Endothelial cell of umbilical vein (primary cell): ENCODE data around the gene EPHB6. TPM values are rescaled to one million over a fixed set of nuclear protein-coding genes. Genes with fewer than 3 reads are reported as not detected.

Experiments used
- BruUV-seq: library from RNA; stranded (reverse); fragments of 400-500 nt; replicated peaks from 2 replicates; lab custom pipeline; 2021; lab: Mats Ljungman, UMichigan
- CTCF ChIA-PET: fragments of 300-600, 350-600 bp; sonication (Branson Sonifier 250); formaldehyde crosslinking; loops from one replicate; lab custom pipeline; 2021; ENCODE audit warnings: antibody characterized with exemption, inconsistent platforms; lab: Charles Lee
- POLR2A ChIA-PET: fragments of 300-600, 350-600 bp; sonication (Branson Sonifier 250); formaldehyde crosslinking; loops from one replicate; lab custom pipeline; 2021; ENCODE audit warnings: antibody characterized with exemption, inconsistent platforms; lab: Charles Lee
- DNase-seq: peaks from one replicate; pipeline ENCODE4 v3.0.0-alpha.2; 2011; ENCODE audit warnings: low read depth, low spot score
- FAIRE-seq: peaks from 2 replicates; lab custom pipeline; 2011; peaks lifted over from hg19 to GRCh38; lab: Jason Lieb, UNC
- H2AFZ ChIP-seq: 2 replicates; pipeline ENCODE4 v1.6.0; 2012; ENCODE audit warnings: low read depth, low read length, control low read depth, inconsistent platforms
- H3K27ac ChIP-seq: 2 replicates; pipeline ENCODE4 v1.5.1; 2011; ENCODE audit warnings: low read depth, mild to moderate bottlenecking, control low read depth, low read length, moderate library complexity; ENCODE audit not compliant: insufficient read depth
- H3K27me3 ChIP-seq, 2 experiments: 2 replicates each; pipeline versions ENCODE4 v1.6.0 to v1.6.1; 2011; ENCODE audit warnings: low read length in 2 of 2, mixed read lengths in 1 of 2; ENCODE audit not compliant: control insufficient read depth in 2 of 2, insufficient read depth in 2 of 2
- H3K36me3 ChIP-seq, 2 experiments: 2 replicates in 1 of 2; 3 replicates in 1 of 2; pipeline ENCODE4 v1.5.1; 2011; ENCODE audit warnings: low read length in 2 of 2, mild to moderate bottlenecking in 1 of 2, moderate library complexity in 1 of 2; ENCODE audit not compliant: control insufficient read depth in 2 of 2, insufficient read depth in 2 of 2; ENCODE audit errors: extremely low read depth in 1 of 2
- H3K4me1 ChIP-seq: 3 replicates; pipeline ENCODE4 v1.5.1; 2011; ENCODE audit warnings: mild to moderate bottlenecking, low read length; ENCODE audit not compliant: control insufficient read depth, insufficient read depth; ENCODE audit errors: extremely low read depth
- H3K4me2 ChIP-seq: 2 replicates; pipeline ENCODE4 v1.6.1; 2011; ENCODE audit warnings: low read length, control low read depth, mixed read lengths; ENCODE audit not compliant: insufficient read depth
- H3K4me3 ChIP-seq, 3 experiments: fragments of 200-600 bp in 1 of 3; sonication (generic), shearing (Covaris generic) in 1 of 3; replicated peaks in 1 of 3; 2 replicates each; pipeline ENCODE4 v1.5.1; 2011 to 2016; ENCODE audit warnings: control low read depth in 3 of 3, low read length in 3 of 3, mild to moderate bottlenecking in 2 of 3, inconsistent platforms in 1 of 3, low read depth in 1 of 3, moderate library complexity in 1 of 3; ENCODE audit not compliant: insufficient read depth in 1 of 3
- H3K79me2 ChIP-seq: 2 replicates; pipeline ENCODE4 v1.6.0; 2012; ENCODE audit warnings: low read length, inconsistent platforms; ENCODE audit not compliant: control insufficient read depth, insufficient read depth
- H3K9ac ChIP-seq: replicated peaks from 2 replicates; pipeline ENCODE3; 2011; ENCODE audit warnings: low read length, control low read depth; ENCODE audit not compliant: insufficient read depth; ENCODE audit errors: extremely low read depth
- H3K9me1 ChIP-seq: replicated peaks from 3 replicates; pipeline ENCODE4 v1.6.0; 2011; ENCODE audit warnings: mild to moderate bottlenecking, low read length; ENCODE audit not compliant: control insufficient read depth, insufficient read depth; ENCODE audit errors: extremely low read depth
- H3K9me3 ChIP-seq: replicated peaks from 2 replicates; pipeline ENCODE4 v1.5.1; 2012; ENCODE audit warnings: low read length, inconsistent platforms; ENCODE audit not compliant: control insufficient read depth, insufficient read depth
- H4K20me1 ChIP-seq: replicated peaks from 2 replicates; pipeline ENCODE3; 2011; ENCODE audit warnings: mild to moderate bottlenecking, low read length; ENCODE audit not compliant: control insufficient read depth, insufficient read depth; ENCODE audit errors: extremely low read depth
- CTCF ChIP-seq, 2 donors: IDR thresholded peaks; 1 replicate in 1 of 2; 2 replicates in 1 of 2; pipeline ENCODE4 v1.5.1; 2011; ENCODE audit warnings: low read length in 2 of 2, mild to moderate bottlenecking in 2 of 2, moderate library complexity in 2 of 2, control low read depth in 1 of 2, inconsistent platforms in 1 of 2, low read depth in 1 of 2; ENCODE audit not compliant: insufficient read depth in 1 of 2; ENCODE audit errors: extremely low read depth in 1 of 2
- EZH2 ChIP-seq: IDR thresholded peaks from 2 replicates; pipeline ENCODE4 v1.6.1; 2012; ENCODE audit warnings: borderline replicate concordance, low read depth, mild to moderate bottlenecking, moderate library complexity, low read length, inconsistent platforms; ENCODE audit not compliant: severe bottlenecking
- FOS ChIP-seq: IDR thresholded peaks from 2 replicates; pipeline ENCODE4 v1.6.1; 2011; ENCODE audit warnings: mild to moderate bottlenecking, low read length, moderate library complexity, borderline replicate concordance; ENCODE audit not compliant: insufficient read depth
- GATA2 ChIP-seq: IDR thresholded peaks from 2 replicates; pipeline ENCODE4 v1.7.0; 2011; ENCODE audit warnings: low read depth, mild to moderate bottlenecking, moderate library complexity, mixed read lengths, low read length; ENCODE audit not compliant: insufficient read length, insufficient read depth
- JUN ChIP-seq: IDR thresholded peaks from 2 replicates; pipeline ENCODE4 v1.6.1; 2011; ENCODE audit warnings: borderline replicate concordance, low read depth; ENCODE audit not compliant: insufficient read length, insufficient read depth
- MAX ChIP-seq: IDR thresholded peaks from 2 replicates; pipeline ENCODE4 v1.6.1; 2011; ENCODE audit not compliant: insufficient read depth, insufficient read length
- MYC ChIP-seq: IDR thresholded peaks from one replicate; pipeline ENCODE4 v1.6.1; 2011; ENCODE audit warnings: mild to moderate bottlenecking, low read depth, low read length
- POLR2A ChIP-seq: IDR thresholded peaks from 2 replicates; pipeline ENCODE4 v1.6.1; 2012; ENCODE audit warnings: low read depth, mild to moderate bottlenecking, control low read depth, low read length
- POLR2AphosphoS5 ChIP-seq: IDR thresholded peaks from 2 replicates; pipeline ENCODE4 v1.6.1; 2012; ENCODE audit warnings: low read depth, mild to moderate bottlenecking, control low read depth, low read length, moderate library complexity; ENCODE audit not compliant: insufficient read depth
- dilution Hi-C: fragments of 300-500 bp; cut with MboI; formaldehyde crosslinking; loops from one replicate; pipeline ENCODE4 v1.15.0; 2019; ENCODE audit warnings: low sequenced_read_pairs; ENCODE audit not compliant: extremely low pct_ligation_motif_present
- intact Hi-C: fragments of 100-400 bp; cut with micrococcal nuclease; formaldehyde crosslinking; loops from one replicate; pipeline ENCODE4 v1.10.0; 2022
- polyA plus RNA-seq, 4 experiments: library from polyadenylated mRNA; depleted of rRNA in 3 of 4; stranded (reverse) in 3 of 4; unstranded in 1 of 4; fragments of >200 nt; gene quantifications; 2 replicates each; pipeline versions ENCODE4 v1.2.1 to v1.2.3, GENCODE V29; 2011 to 2012; ENCODE audit warnings: missing spikeins in 1 of 4
- total RNA-seq: library from RNA; stranded (reverse); gene quantifications from 2 replicates; pipeline ENCODE4 v1.2.3, GENCODE V29; 2021

The EPHB6 gene
- total and polyA plus RNA-seq, 2 donors (not counting 3 experiments of a cell fraction or from before 2014, with no cell fraction given), result 0.86 to 2.9 TPM

- FAIRE-seq (no peak), DNase-seq (no peak)
- no peaks in the 10 kb centered on the region for H4K20me1 ChIP-seq
- BruUV-seq, result no TSS peak
- no peak within 1 kb of the TSS for H3K4me3 ChIP-seq
- TF ChIP-seq MYC (no peak), GATA2 (no peak), POLR2A (no peak)
- POLR2A ChIA-PET, result no interaction called here
- no peak within 1 kb of the TSS for H3K27ac ChIP-seq
- H3K4me1 ChIP-seq, result no peaks in the 10 kb centered on the region
- H3K79me2 ChIP-seq, result no peaks in the 10 kb centered on the region
- no peak within 1 kb of the TSS for H3K4me2 ChIP-seq
- intact Hi-C loops, result no loop called here
- no peaks in the 10 kb centered on the region for H3K9me3 ChIP-seq
- CTCF ChIA-PET, result no interaction called here
- dilution Hi-C loops, result no loop called here
- H3K27me3 ChIP-seq, result no peaks in the 10 kb centered on the region
- no peaks in the 10 kb centered on the region for H3K36me3 ChIP-seq
- no peak within 1 kb of the TSS for H3K9ac ChIP-seq
- H2AFZ ChIP-seq, result no peak within 1 kb of the TSS
- H3K9me1 ChIP-seq, result no peaks in the 10 kb centered on the region
Observed at GRCh38 chr7:142885311-142886230, 30.7 kb downstream of the EPHB6 start, which contains the start of gene TRPV6. TRPV6 (minus strand) TSS chr7:142885745.

GRCh38 chr7:142886866-142887265, 32.0 kb downstream of the EPHB6 start:
- ChIA-PET POLR2A (no interaction called here), CTCF (interaction anchor here (1.2 kb wide), 2 partner anchors 14 to 328 kb away, joined by 4 to 7 read pairs; no protein-coding TSS in a partner anchor)
- DNase-seq (no peak), FAIRE-seq (no peak)
- Histone ChIP-seq H2AFZ (no peak overlapping the region), H3K4me2 (no peak overlapping the region), H3K27me3 (no peaks in the 10 kb centered on the region), H4K20me1 (no peaks in the 10 kb centered on the region), H3K9ac (no peak overlapping the region), H3K79me2 (no peaks in the 10 kb centered on the region), H3K27ac (no peak overlapping the region), H3K36me3 (no peaks in the 10 kb centered on the region), H3K4me1 (no peaks in the 10 kb centered on the region), H3K9me3 (no peaks in the 10 kb centered on the region), H3K4me3 (no peak overlapping the region), H3K9me1 (no peaks in the 10 kb centered on the region)
- dilution Hi-C loops (no loop called here), intact Hi-C loops (no loop called here)
- no TSS peak for BruUV-seq
- TF ChIP-seq EZH2 (no peak), FOS (no peak), CTCF (IDR thresholded peaks at IDR 0.05; ENCODE audit: extremely low read depth in 1 of 2, insufficient read depth in 1 of 2, low read depth in 1 of 2, low read length in 2 of 2) (no peak), JUN (no peak), POLR2A (no peak), GATA2 (no peak), MAX (no peak), POLR2AphosphoS5 (no peak), MYC (no peak)
